ACC112 (cell line): ENCODE results near the gene MCF2.

Experiments used
- H2AFZ ChIP-seq: fragments of 200-600 bp; sonication (generic); one replicate; pipeline ENCODE4 v1.6.0; 2017; ENCODE audit warnings: antibody characterized with exemption, low read length; ENCODE audit not compliant: unreplicated experiment
- H3K27ac ChIP-seq: fragments of 200-600 bp; sonication (generic); 2 replicates; pipeline ENCODE4 v1.5.1; 2014; ENCODE audit warnings: low read depth, mild to moderate bottlenecking, antibody characterized with exemption, low read length, moderate library complexity
- H3K27me3 ChIP-seq: fragments of 200-600 bp; sonication (generic); 2 replicates; pipeline ENCODE4 v1.6.1; 2014; ENCODE audit warnings: mild to moderate bottlenecking, antibody characterized with exemption, low read length, moderate library complexity, mixed read lengths; ENCODE audit not compliant: insufficient read depth
- H3K36me3 ChIP-seq: fragments of 200-600 bp; sonication (generic); 2 replicates; pipeline ENCODE4 v1.6.1; 2016; ENCODE audit warnings: mild to moderate bottlenecking, antibody characterized with exemption, low read length, moderate library complexity, mixed read lengths; ENCODE audit not compliant: insufficient read depth
- H3K4me1 ChIP-seq: fragments of 200-600 bp; sonication (generic); one replicate; pipeline ENCODE4 v1.6.1; 2016; ENCODE audit warnings: low read length, mixed read lengths; ENCODE audit not compliant: insufficient read depth, unreplicated experiment, control insufficient read depth
- H3K4me3 ChIP-seq: fragments of 200-600 bp; sonication (generic); 2 replicates; pipeline ENCODE4 v1.5.1; 2014; ENCODE audit warnings: mild to moderate bottlenecking, low read depth, low read length
- H3K79me2 ChIP-seq: fragments of 200-600 bp; sonication (generic); one replicate; pipeline ENCODE4 v1.6.0; 2016; ENCODE audit warnings: low read length; ENCODE audit not compliant: control insufficient read depth, unreplicated experiment, insufficient read depth

The MCF2 gene

GRCh38 chrX:139708067-139708466, at the start of gene MCF2:
Gene MCF2 (minus strand): TSS chrX:139708167. CDS start chrX:139651744, 56,423 bp downstream.
- Histone ChIP-seq H3K4me1 (no peaks in the 10 kb centered on the region), H3K79me2 (no peaks in the 10 kb centered on the region), H3K27me3 (no peaks in the 10 kb centered on the region), H3K27ac (no peak within 1 kb of the TSS), H3K36me3 (no peaks in the 10 kb centered on the region), H2AFZ (no peak within 1 kb of the TSS), H3K4me3 (no peak within 1 kb of the TSS)

DNA sequence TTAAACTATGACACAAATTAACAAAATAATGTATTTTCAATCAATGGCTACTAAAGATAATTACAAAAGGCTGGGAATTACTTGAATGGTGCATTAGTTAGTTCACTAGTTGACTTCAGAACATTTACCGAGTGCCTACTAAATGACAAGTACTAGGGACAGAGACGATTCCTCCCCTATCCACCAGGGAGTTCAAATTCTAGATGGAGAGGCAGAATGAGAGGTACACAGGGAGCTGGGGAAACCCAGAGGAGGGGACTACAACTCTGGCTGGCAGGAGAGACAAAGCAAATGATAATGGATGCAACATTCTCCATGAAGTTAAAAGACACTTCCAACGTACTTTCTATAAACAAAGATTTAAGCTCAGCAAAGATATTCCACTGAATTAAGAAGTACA, 43.1 kb upstream of the MCF2 start:
- H2AFZ ChIP-seq = no peak overlapping the region
- no peak overlapping the region for H3K27ac ChIP-seq
- H3K27me3 ChIP-seq = no peaks in the 10 kb centered on the region
- H3K4me3 ChIP-seq = no peak overlapping the region
- no peaks in the 10 kb centered on the region for H3K79me2 ChIP-seq
- H3K36me3 ChIP-seq = no peaks in the 10 kb centered on the region
- no peaks in the 10 kb centered on the region for H3K4me1 ChIP-seq

GRCh38 chrX:139750390-139750789, 42.4 kb upstream of the MCF2 start:
- H3K36me3 ChIP-seq = no peaks in the 10 kb centered on the region
- no peak overlapping the region for H3K4me3 ChIP-seq
- H3K4me1 ChIP-seq = no peaks in the 10 kb centered on the region
- no peak overlapping the region for H2AFZ ChIP-seq
- no peaks in the 10 kb centered on the region for H3K27me3 ChIP-seq
- no peak overlapping the region for H3K27ac ChIP-seq
- no peaks in the 10 kb centered on the region for H3K79me2 ChIP-seq

DNA sequence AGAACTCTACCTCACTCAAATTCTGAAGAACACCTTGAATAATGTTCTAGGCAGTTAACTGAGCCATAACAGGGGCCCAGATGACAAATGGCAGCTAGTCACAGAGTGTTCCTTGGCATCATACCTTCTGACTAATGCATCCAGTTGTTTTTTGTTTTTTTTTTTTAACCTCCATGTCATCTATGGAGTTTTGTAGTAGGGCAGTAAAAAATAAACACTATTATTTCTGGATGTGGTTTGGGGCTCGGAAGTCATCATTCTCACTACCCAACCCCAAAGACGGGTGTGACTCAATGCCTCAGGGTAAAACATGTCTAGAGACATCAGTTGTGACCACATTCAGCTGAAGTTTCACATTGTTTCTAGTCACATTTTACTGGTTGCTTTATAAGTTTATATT, 31.2 kb upstream of the MCF2 start:
- Histone ChIP-seq H2AFZ (no peak overlapping the region), H3K79me2 (no peaks in the 10 kb centered on the region), H3K27me3 (no peaks in the 10 kb centered on the region), H3K36me3 (no peaks in the 10 kb centered on the region), H3K4me1 (peaks cover 17% of the 10 kb centered on the region), H3K27ac (peak overlapping the region; percentile 61), H3K4me3 (no peak overlapping the region)

DNA sequence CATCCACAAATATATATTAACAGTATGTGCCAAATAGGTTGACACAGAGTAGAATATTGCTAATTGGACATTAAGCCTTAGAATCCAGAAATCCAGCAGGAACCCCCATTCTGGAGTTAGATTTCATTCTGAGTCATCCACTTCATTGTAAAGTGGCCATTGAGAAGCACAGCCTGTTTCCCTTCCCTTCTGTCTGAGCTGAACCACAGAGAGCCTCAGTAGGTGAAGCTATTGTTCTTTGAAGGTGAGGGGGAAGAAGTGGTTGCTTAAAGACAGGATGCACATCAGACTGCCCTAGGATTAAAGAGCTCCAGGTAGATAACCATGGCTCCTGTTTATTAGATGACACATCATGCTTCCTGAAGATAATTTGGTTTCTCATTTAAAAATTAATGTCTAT, 30.6 kb upstream of the MCF2 start:
- Histone ChIP-seq H3K27me3 (no peaks in the 10 kb centered on the region), H3K27ac (peak overlapping the region; percentile 61), H3K36me3 (no peaks in the 10 kb centered on the region), H3K79me2 (no peaks in the 10 kb centered on the region), H3K4me1 (peaks cover 17% of the 10 kb centered on the region), H2AFZ (no peak overlapping the region), H3K4me3 (no peak overlapping the region; the same call in 1 of the 2 replicates)

DNA sequence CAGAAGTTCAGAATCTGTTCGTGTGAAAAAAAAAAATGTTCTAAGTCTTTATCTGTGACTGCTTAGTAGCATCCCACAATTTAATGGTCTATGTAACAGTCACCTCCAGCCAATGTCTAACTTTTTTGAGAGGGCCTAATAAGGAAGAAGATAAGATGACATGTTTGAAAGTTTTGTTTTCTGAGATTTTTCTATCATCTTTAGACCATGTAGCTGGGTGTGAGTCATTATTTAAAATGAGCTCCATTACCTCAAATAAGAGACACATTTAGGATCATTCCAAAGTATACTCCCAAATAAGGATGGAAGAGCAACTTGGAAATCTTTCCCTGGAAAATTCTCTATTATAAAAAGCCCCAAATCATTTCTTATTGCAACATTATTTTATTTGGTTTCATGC, 28.2 kb upstream of the MCF2 start:
- H3K79me2 ChIP-seq = no peaks in the 10 kb centered on the region
- H3K4me1 ChIP-seq = peaks cover 17% of the 10 kb centered on the region
- H2AFZ ChIP-seq = no peak overlapping the region
- H3K27ac ChIP-seq = no peak overlapping the region
- no peaks in the 10 kb centered on the region for H3K36me3 ChIP-seq
- no peak overlapping the region for H3K4me3 ChIP-seq
- no peaks in the 10 kb centered on the region for H3K27me3 ChIP-seq

- Histone ChIP-seq H3K27ac (no peak overlapping the region), H3K79me2 (no peaks in the 10 kb centered on the region), H2AFZ (no peak overlapping the region), H3K27me3 (no peaks in the 10 kb centered on the region), H3K36me3 (no peaks in the 10 kb centered on the region), H3K4me1 (peaks cover 13% of the 10 kb centered on the region), H3K4me3 (no peak overlapping the region)
Observed at GRCh38 chrX:139734996-139735395, 27.0 kb upstream of the MCF2 start.

- no peaks in the 10 kb centered on the region for H3K4me1 ChIP-seq
- H2AFZ ChIP-seq = no peak overlapping the region
- no peaks in the 10 kb centered on the region for H3K36me3 ChIP-seq
- no peaks in the 10 kb centered on the region for H3K79me2 ChIP-seq
- no peak overlapping the region for H3K4me3 ChIP-seq
- H3K27me3 ChIP-seq = no peaks in the 10 kb centered on the region
- H3K27ac ChIP-seq = no peak overlapping the region
Observed at GRCh38 chrX:139725720-139726119, 17.8 kb upstream of the MCF2 start.

DNA sequence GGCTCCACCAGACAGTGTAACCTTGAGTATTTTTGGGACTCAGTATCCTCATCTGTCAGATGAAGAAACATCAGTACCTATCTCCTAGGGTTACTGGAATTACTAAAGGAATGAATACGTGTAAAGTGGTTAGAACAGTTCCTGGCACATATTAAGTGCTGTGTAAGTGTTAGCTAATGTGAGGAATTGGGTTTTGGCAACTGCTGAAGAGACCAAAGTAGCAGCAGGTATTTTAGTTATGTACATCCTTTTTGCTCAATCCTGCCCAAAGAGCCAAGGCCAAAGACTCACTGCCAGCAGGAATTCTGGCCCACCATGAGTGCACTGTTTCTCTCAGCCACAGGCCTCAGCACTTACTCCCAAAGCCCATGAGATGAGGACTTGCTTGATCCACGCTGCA, 16.7 kb upstream of the MCF2 start:
- no peak overlapping the region for H3K4me3 ChIP-seq

DNA sequence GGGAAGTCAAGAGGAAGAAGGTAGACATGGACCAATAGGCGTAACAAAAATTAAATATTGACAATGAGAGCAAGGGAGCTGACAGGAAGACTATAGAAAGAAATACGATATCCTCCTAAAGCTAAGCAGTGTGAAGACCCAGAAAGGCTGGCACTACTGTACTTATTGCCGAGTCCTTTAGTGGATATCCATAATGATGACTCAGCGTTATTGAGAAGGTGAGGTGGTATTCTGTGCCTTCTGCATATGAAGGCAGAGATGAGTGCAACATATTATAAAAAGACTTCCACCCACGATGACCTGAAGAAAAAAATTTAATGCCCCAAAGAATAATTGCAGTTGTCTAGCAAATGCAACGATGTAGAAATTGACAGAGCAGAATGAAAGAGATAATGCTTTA, 13.0 kb upstream of the MCF2 start:
- H2AFZ ChIP-seq = no peak overlapping the region
- H3K27ac ChIP-seq = no peak overlapping the region
- H3K4me3 ChIP-seq = no peak overlapping the region

More for the DNA sequence above, 16.7 kb upstream of the MCF2 start:
- Histone ChIP-seq H3K27ac (no peak overlapping the region), H3K79me2 (no peaks in the 10 kb centered on the region), H3K36me3 (no peaks in the 10 kb centered on the region), H2AFZ (no peak overlapping the region), H3K27me3 (no peaks in the 10 kb centered on the region), H3K4me1 (no peaks in the 10 kb centered on the region)

DNA sequence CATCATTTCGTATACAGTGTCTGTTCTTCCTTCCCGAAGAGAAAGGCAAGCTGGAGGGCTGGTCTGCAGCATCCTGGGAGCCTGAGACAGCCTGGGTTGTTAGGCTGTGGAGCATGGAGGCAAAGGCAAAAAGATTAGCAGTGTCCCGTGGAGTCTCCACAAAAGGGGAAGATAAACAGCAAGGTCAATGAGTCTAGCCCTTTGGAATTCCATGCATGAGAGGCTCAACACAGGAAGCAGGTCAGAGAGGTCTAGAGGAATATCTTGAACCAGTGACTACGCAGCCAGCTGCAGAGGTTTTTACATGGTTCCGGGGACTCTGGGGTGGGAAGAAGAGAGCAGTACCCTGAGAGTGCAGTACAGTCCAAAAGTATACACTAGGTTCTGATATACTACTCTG, 12.2 kb upstream of the MCF2 start:
- Histone ChIP-seq H3K79me2 (no peaks in the 10 kb centered on the region), H2AFZ (no peak overlapping the region), H3K4me3 (no peak overlapping the region), H3K4me1 (no peaks in the 10 kb centered on the region), H3K36me3 (no peaks in the 10 kb centered on the region), H3K27ac (no peak overlapping the region), H3K27me3 (no peaks in the 10 kb centered on the region)

More for the DNA sequence above, 13.0 kb upstream of the MCF2 start:
- Histone ChIP-seq H3K27me3 (no peaks in the 10 kb centered on the region), H3K79me2 (no peaks in the 10 kb centered on the region), H3K4me1 (no peaks in the 10 kb centered on the region), H3K36me3 (no peaks in the 10 kb centered on the region)
